GM10248 (cell line): Measurements from ENCODE around the gene MMP21.

Source experiments
- CTCF ChIA-PET: fragments of 300-600 bp; sonication (Branson Sonifier 250); formaldehyde crosslinking; extraction: SDS; loops from one replicate; lab custom pipeline; 2021; ENCODE audit warnings: antibody characterized with exemption; lab: Yijun Ruan, JAX
- POLR2A ChIA-PET: fragments of 350-650 bp; sonication (Branson Sonifier 250); formaldehyde crosslinking; extraction: SDS; loops from one replicate; lab custom pipeline; 2020; ENCODE audit warnings: antibody characterized with exemption; lab: Yijun Ruan, JAX
- DNase-seq: peaks from one replicate; pipeline ENCODE4 v3.0.0; 2012; ENCODE audit errors: extremely low spot score
- TF ChIP-seq, protein P1 (sequence below): IDR thresholded peaks from 2 replicates; pipeline ENCODE4 v1.5.1; 2012; ENCODE audit warnings: mild to moderate bottlenecking, low read depth; ENCODE audit errors: extremely low read depth, missing control alignments, control extremely low read depth

The MMP21 gene

DNA sequence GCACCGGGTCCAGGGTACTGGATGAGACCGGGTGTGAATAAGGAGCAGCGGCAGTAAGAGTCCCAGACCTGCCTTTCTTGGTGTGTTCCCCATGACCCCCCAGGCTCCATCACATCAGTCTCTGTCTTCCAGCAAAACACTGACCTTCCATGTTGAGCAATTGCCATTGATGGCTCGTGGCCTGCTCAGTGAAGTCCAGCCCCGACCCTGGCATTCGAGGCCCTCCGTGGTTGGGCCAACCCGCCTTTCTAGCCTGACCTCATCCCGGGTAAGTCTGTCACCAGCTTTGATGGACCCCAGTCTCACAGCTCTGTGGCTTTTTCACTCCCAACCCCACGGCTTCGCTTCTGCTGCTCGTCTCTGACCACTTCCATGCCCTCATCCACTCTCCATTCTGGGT, 6.4 kb downstream of the MMP21 start:
- TF ChIP-seq, protein P1, sequence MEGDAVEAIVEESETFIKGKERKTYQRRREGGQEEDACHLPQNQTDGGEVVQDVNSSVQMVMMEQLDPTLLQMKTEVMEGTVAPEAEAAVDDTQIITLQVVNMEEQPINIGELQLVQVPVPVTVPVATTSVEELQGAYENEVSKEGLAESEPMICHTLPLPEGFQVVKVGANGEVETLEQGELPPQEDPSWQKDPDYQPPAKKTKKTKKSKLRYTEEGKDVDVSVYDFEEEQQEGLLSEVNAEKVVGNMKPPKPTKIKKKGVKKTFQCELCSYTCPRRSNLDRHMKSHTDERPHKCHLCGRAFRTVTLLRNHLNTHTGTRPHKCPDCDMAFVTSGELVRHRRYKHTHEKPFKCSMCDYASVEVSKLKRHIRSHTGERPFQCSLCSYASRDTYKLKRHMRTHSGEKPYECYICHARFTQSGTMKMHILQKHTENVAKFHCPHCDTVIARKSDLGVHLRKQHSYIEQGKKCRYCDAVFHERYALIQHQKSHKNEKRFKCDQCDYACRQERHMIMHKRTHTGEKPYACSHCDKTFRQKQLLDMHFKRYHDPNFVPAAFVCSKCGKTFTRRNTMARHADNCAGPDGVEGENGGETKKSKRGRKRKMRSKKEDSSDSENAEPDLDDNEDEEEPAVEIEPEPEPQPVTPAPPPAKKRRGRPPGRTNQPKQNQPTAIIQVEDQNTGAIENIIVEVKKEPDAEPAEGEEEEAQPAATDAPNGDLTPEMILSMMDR, result no peak
- DNase-seq, result no peak
- ChIA-PET POLR2A (no interaction called here), CTCF (no interaction called here)

DNA sequence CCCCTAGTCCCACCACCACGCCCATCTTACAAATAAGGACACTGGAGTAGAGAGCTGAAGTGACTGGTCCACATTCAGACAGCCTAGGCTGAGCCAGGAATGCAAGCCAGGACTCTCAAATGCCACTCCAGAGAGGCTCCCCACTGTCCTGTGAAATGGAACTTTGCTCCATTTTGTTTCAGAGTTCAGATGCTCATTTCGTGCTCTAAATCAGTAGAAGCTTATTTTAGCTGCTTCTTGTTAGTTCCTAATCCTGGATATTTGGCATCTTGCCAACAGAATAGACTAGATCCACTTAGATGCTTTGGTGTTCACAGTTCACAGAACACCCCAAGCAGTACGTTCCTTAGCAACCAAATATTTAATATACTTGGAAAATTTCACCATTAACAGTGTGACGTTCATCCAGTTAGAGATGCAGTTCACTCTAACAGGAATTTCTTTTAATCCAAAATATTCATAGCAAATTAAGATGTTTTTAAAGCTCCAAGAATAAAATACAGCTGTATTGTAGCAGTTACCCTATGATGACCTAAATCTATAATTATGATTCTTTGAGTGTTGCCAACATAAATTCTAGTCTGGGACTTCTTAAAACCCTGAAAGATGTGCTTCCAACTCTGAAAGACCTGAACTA, 7.3 kb downstream of the MMP21 start:
- ChIA-PET POLR2A (no interaction called here), CTCF (no interaction called here)
- DNase-seq, result no peak
- TF ChIP-seq, protein P1, result no peak

DNA sequence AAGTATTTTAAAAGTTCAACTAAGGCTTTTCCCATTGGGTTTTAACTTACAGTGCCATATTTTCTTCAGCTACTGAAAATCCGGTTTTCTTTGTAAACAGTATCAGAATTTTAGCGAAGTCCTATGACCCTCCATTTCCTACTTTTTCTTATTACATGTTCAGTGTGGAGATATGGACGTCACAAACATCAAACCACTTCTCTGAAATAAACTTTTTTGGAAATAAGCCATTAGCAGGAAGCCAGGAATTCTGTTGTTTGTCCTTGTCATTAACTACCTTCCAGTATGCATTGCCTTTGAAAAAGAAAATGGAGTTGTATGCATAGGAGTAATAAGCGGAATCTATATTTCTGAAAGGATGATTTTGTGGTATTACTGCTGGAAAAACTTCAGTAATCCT, 9.1 kb downstream of the MMP21 start:
- ChIA-PET CTCF (no interaction called here), POLR2A (no interaction called here)
- DNase-seq, result no peak
- TF ChIP-seq, protein P1, result no peak

GRCh38 chr10:125765835-125766234, 9.8 kb downstream of the MMP21 start:
- POLR2A ChIA-PET, result no interaction called here
- CTCF ChIA-PET, result interaction anchor here (1.6 kb wide), 1 partner anchor 10 kb away, joined by 5 read pairs; no protein-coding TSS in a partner anchor
- TF ChIP-seq, protein P1, result no peak
- no peak for DNase-seq

GRCh38 chr10:125762692-125763648, 12.7 kb downstream of the MMP21 start:
- ChIA-PET CTCF (interaction anchor here (0.8 to 0.9 kb wide), 2 partner anchors 9 to 15 kb away, joined by 3 read pairs; no protein-coding TSS in a partner anchor), POLR2A (no interaction called here)
- TF ChIP-seq, protein P1, result no peak
- DNase-seq, result no peak

DNA sequence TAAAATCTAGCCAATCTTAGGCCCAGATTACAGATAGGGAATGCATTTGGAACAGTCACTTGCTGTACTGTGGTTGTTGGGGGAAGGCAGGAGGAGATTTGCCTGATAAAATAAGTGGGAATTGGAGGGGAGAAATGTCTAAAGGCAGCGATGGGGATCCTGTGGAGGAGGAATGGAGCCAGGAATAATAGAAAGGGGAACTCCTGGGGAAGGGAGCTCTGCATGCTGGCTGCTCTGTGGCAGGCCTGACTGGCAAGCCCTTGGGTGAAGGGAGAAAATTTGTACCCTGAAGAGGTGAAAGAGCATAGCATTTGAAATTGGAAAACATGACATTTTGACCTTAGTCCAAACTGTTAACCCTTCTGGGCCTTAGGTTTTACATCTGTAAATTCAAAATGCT, 13.7 kb downstream of the MMP21 start:
- ChIA-PET POLR2A (no interaction called here), CTCF (no interaction called here)
- DNase-seq, result no peak
- TF ChIP-seq, protein P1, result no peak
